H1 (cell line): ENCODE data around the gene ZYG11B.

ENCODE experiments used
- CTCF ChIP-seq, 3 experiments: IDR thresholded peaks; 1 replicate in 2 of 3; 2 replicates in 1 of 3; pipeline versions ENCODE4 v1.5.1 to v1.6.1; 2011; ENCODE audit warnings: low read length in 3 of 3, mild to moderate bottlenecking in 3 of 3, inconsistent platforms in 2 of 3, low read depth in 1 of 3, moderate library complexity in 1 of 3; ENCODE audit not compliant: insufficient read depth in 1 of 3; ENCODE audit errors: control extremely low read depth in 1 of 3
- MAX ChIP-seq: IDR thresholded peaks from 2 replicates; pipeline ENCODE4 v1.6.1; 2012; ENCODE audit warnings: inconsistent platforms
- POLR2A ChIP-seq, 2 experiments: IDR thresholded peaks; 1 replicate in 1 of 2; 2 replicates in 1 of 2; pipeline ENCODE4 v1.6.1; 2011; ENCODE audit warnings: low read depth in 2 of 2, low read length in 2 of 2, mild to moderate bottlenecking in 2 of 2; ENCODE audit errors: control extremely low read depth in 1 of 2
- RAD21 ChIP-seq, 2 experiments: IDR thresholded peaks in 1 of 2; conservative IDR thresholded peaks in 1 of 2; 2 replicates each; pipeline ENCODE4 v1.6.1; 2011; ENCODE audit warnings: low read depth in 2 of 2, low read length in 2 of 2, improper control_type of control experiment in 1 of 2, inconsistent platforms in 1 of 2, mild to moderate bottlenecking in 1 of 2, moderate library complexity in 1 of 2
- RFX5 ChIP-seq: IDR thresholded peaks from 2 replicates; pipeline ENCODE4 v1.6.1; 2011; ENCODE audit warnings: low read depth, low read length, improper control_type of control experiment, borderline replicate concordance
- SIN3A ChIP-seq, 2 experiments: IDR thresholded peaks in 1 of 2; conservative IDR thresholded peaks in 1 of 2; 2 replicates each; pipeline ENCODE4 v1.6.1; 2011 to 2012; ENCODE audit warnings: low read length in 2 of 2, improper control_type of control experiment in 1 of 2, low read depth in 1 of 2, mild to moderate bottlenecking in 1 of 2
- SUZ12 ChIP-seq: fragments of 200-600 bp; sonication (generic); IDR thresholded peaks from 2 replicates; pipeline ENCODE4 v1.6.1; 2012; ENCODE audit warnings: mild to moderate bottlenecking, inconsistent platforms, low read length, moderate library complexity, mixed read lengths

GRCh38 chr1:52850951-52851350 is 124.7 kb downstream of the ZYG11B start:
- TF ChIP-seq MAX = no peak
- TF ChIP-seq SIN3A (conservative IDR thresholded peaks at IDR 0.05 in 1 of 2, IDR thresholded peaks at IDR 0.05 in 1 of 2; ENCODE audit: low read depth in 1 of 2, low read length in 2 of 2) = no peak
- TF ChIP-seq CTCF (IDR thresholded peaks at IDR 0.05; ENCODE audit: control extremely low read depth in 1 of 3, insufficient read depth in 1 of 3, low read depth in 1 of 3, low read length in 3 of 3) = no peak
- no peak for TF ChIP-seq SUZ12
- no peak for TF ChIP-seq RFX5
- no peak for TF ChIP-seq RAD21 (IDR thresholded peaks at IDR 0.05 in 1 of 2, conservative IDR thresholded peaks at IDR 0.05 in 1 of 2; ENCODE audit: low read depth in 2 of 2, low read length in 2 of 2)
- TF ChIP-seq POLR2A (IDR thresholded peaks at IDR 0.05; ENCODE audit: control extremely low read depth in 1 of 2, low read depth in 2 of 2, low read length in 2 of 2) = no peak
